GM12878 (cell line): ENCODE results near the gene ZSCAN9. TPM values are rescaled to one million over a fixed set of nuclear protein-coding genes. Genes with fewer than 3 reads are reported as not detected.
A peak's percentile ranks its signal among the peaks of the same experiment; 100 is the strongest.

Experiments
- ATAC-seq: fragments of 200-7000 bp; cut with Tn5 transposase; 3 replicates; pipeline ENCODE4 v1.9.1; 2020; ENCODE audit warnings: mild to moderate bottlenecking, moderate library complexity
- BruUV-seq: library from RNA; stranded (reverse); fragments of 400-500 nt; replicated peaks from 2 replicates; lab custom pipeline; 2021; lab: Mats Ljungman, UMichigan
- CTCF ChIA-PET: fragments of 300-600 bp; sonication (Branson Sonifier 250); formaldehyde crosslinking; extraction: SDS; loops from one replicate; lab custom pipeline; 2021; ENCODE audit warnings: inconsistent platforms; lab: Yijun Ruan, JAX
- POLR2A ChIA-PET: fragments of 350-600 bp; formaldehyde crosslinking; extraction: SDS; loops from one replicate; lab custom pipeline; 2021; ENCODE audit warnings: inconsistent platforms; lab: Charles Lee
- RAD21 ChIA-PET: fragments of 300-600 bp; sonication (Branson Sonifier 250); formaldehyde crosslinking; loops from one replicate; lab custom pipeline; 2023; ENCODE audit warnings: antibody characterized with exemption; ENCODE audit not compliant: unreplicated experiment; lab: Charles Lee
- SMC1A ChIA-PET: fragments of 300-600 bp; sonication (Branson Sonifier 250); formaldehyde crosslinking; loops from one replicate; lab custom pipeline; 2023; ENCODE audit not compliant: unreplicated experiment, uncharacterized antibody; lab: Charles Lee
- DNase-seq: peaks from one replicate; pipeline ENCODE4 v3.0.0-alpha.2; 2011; ENCODE audit warnings: low read depth, low spot score
- FAIRE-seq: peaks from 3 replicates; lab custom pipeline; 2011; peaks lifted over from hg19 to GRCh38; lab: Jason Lieb, UNC
- H2AFZ ChIP-seq: 2 replicates; pipeline ENCODE4 v1.6.0; 2011; ENCODE audit warnings: low read depth, low read length, control low read depth; ENCODE audit not compliant: control insufficient read depth
- H3K27ac ChIP-seq: 2 replicates; pipeline ENCODE4 v1.5.1; 2011; ENCODE audit warnings: control low read depth; ENCODE audit not compliant: control insufficient read depth, insufficient read depth
- H3K27me3 ChIP-seq, 2 experiments: replicated peaks in 1 of 2; 2 replicates each; pipeline versions ENCODE4 v1.6.0 to v1.6.1; 2011; ENCODE audit warnings: low read length in 1 of 2; ENCODE audit not compliant: control insufficient read depth in 2 of 2, insufficient read depth in 2 of 2
- H3K36me3 ChIP-seq, 2 experiments: 2 replicates each; pipeline ENCODE4 v1.5.1; 2011; ENCODE audit warnings: low read length in 1 of 2; ENCODE audit not compliant: control insufficient read depth in 2 of 2, insufficient read depth in 2 of 2
- H3K4me1 ChIP-seq: 2 replicates; pipeline ENCODE4 v1.6.1; 2011; ENCODE audit warnings: mild to moderate bottlenecking, low read length, moderate library complexity, mixed read lengths; ENCODE audit not compliant: control insufficient read depth, insufficient read depth
- H3K4me2 ChIP-seq: 2 replicates; pipeline ENCODE4 v1.6.0; 2011; ENCODE audit warnings: control low read depth; ENCODE audit not compliant: control insufficient read depth, insufficient read depth
- H3K4me3 ChIP-seq: fragments of 200-600 bp; sonication (generic); 2 replicates; pipeline ENCODE4 v1.5.1; 2016
- H3K79me2 ChIP-seq: 2 replicates; pipeline ENCODE4 v1.6.0; 2011; ENCODE audit warnings: low read length; ENCODE audit not compliant: control insufficient read depth, insufficient read depth
- H3K9ac ChIP-seq: 2 replicates; pipeline ENCODE4 v1.8.0; 2011; ENCODE audit warnings: low read length, control low read depth, mixed read lengths; ENCODE audit not compliant: control insufficient read depth, insufficient read depth
- H3K9me3 ChIP-seq: replicated peaks from 3 replicates; pipeline ENCODE4 v1.5.1; 2011; ENCODE audit warnings: mild to moderate bottlenecking, low read length; ENCODE audit not compliant: control insufficient read depth, insufficient read depth
- H4K20me1 ChIP-seq: 2 replicates; pipeline ENCODE4 v1.6.0; 2011; ENCODE audit not compliant: control insufficient read depth, insufficient read depth
- ATF3 ChIP-seq: IDR thresholded peaks from 2 replicates; pipeline ENCODE4 v1.6.1; 2011; ENCODE audit warnings: low read depth, mild to moderate bottlenecking, low read length, moderate library complexity, borderline replicate concordance; ENCODE audit errors: extremely low read depth
- ATF7 ChIP-seq: fragments of 450-650 bp; IDR thresholded peaks from 2 replicates; pipeline ENCODE4 v1.6.1; 2016; ENCODE audit warnings: low read depth, mild to moderate bottlenecking
- EGR1 ChIP-seq, 2 experiments: IDR thresholded peaks; 1 replicate in 1 of 2; 2 replicates in 1 of 2; pipeline ENCODE4 v1.6.1; 2011 to 2012; ENCODE audit warnings: low read depth in 2 of 2, low read length in 2 of 2, borderline replicate concordance in 1 of 2, mild to moderate bottlenecking in 1 of 2, moderate library complexity in 1 of 2
- HSF1 ChIP-seq: fragments of 150-350 bp; IDR thresholded peaks from 2 replicates; pipeline ENCODE4 v1.6.1; 2014; ENCODE audit warnings: mild to moderate bottlenecking, low read depth, low read length
- KAT2A ChIP-seq: conservative IDR thresholded peaks from 2 replicates; pipeline ENCODE4 v1.6.1; 2011; ENCODE audit warnings: low read depth, low read length; ENCODE audit not compliant: control insufficient read depth
- KDM1A ChIP-seq: fragments of 200-600 bp; sonication (generic); IDR thresholded peaks from 2 replicates; pipeline ENCODE4 v1.6.1; 2016; ENCODE audit warnings: borderline replicate concordance
- MEF2B ChIP-seq: fragments of 450-650 bp; IDR thresholded peaks from 2 replicates; pipeline ENCODE4 v1.6.1; 2018; ENCODE audit warnings: mild to moderate bottlenecking, moderate library complexity; ENCODE audit not compliant: partially characterized antibody, poor library complexity, severe bottlenecking
- MXI1 ChIP-seq: fragments of 150-350 bp; IDR thresholded peaks from 2 replicates; pipeline ENCODE4 v1.6.1; 2011; ENCODE audit warnings: low read depth, mild to moderate bottlenecking, inconsistent platforms, low read length, improper control_type of control experiment
- SMAD5 ChIP-seq: IDR thresholded peaks from 2 replicates; pipeline ENCODE4 v1.6.1; 2016; ENCODE audit warnings: antibody characterized with exemption, low read depth
- STAT1 ChIP-seq: fragments of 450-650 bp; conservative IDR thresholded peaks from 2 replicates; pipeline ENCODE4 v1.6.1; 2014; ENCODE audit warnings: antibody characterized with exemption, mild to moderate bottlenecking
- SUPT20H ChIP-seq: IDR thresholded peaks from 2 replicates; pipeline ENCODE4 v1.6.1; 2011; ENCODE audit warnings: low read depth, mild to moderate bottlenecking, low read length, moderate library complexity, borderline replicate concordance; ENCODE audit not compliant: control insufficient read depth
- TCF12 ChIP-seq: IDR thresholded peaks from 2 replicates; pipeline ENCODE4 v1.6.1; 2011; ENCODE audit warnings: low read depth, mild to moderate bottlenecking, low read length
- ZNF24 ChIP-seq: fragments of 450-650 bp; IDR thresholded peaks from 2 replicates; pipeline ENCODE4 v1.6.1; 2017; ENCODE audit warnings: antibody characterized with exemption, mild to moderate bottlenecking
- ZSCAN29 ChIP-seq: fragments of 450-650 bp; IDR thresholded peaks from 2 replicates; pipeline ENCODE4 v1.6.1; 2017; ENCODE audit warnings: mild to moderate bottlenecking, moderate library complexity
- WGBS: methylation state at CpG from one replicate; pipeline ENCODE4 v1.1.6; 2016; ENCODE audit warnings: low lambda C conversion rate; ENCODE audit not compliant: insufficient replicate concordance, insufficient coverage; ENCODE audit errors: missing lambda C conversion rate; 5-methylcytosine and 5-hydroxymethylcytosine counted together
- in situ Hi-C: fragments of 300-500 bp; cut with MboI; formaldehyde crosslinking; loops from 9 replicates; pipeline ENCODE4 v1.14.3; 2018; ENCODE audit warnings: mixed read lengths
- intact Hi-C: fragments of 100-400 bp; cut with micrococcal nuclease; formaldehyde crosslinking; loops from one replicate; pipeline ENCODE4 v1.14.2; 2022; ENCODE audit not compliant: unreplicated experiment
- polyA plus RNA-seq, 11 experiments: library from polyadenylated mRNA; depleted of rRNA in 4 of 11; unstranded in 6 of 11; stranded (reverse) in 5 of 11; fragments of >200 nt; fragmentation: Nextera tagmentation in 4 of 11; fragmentation: Illumina TruSeq in 1 of 11; extraction: Ambion mirVana in 4 of 11; extraction: Trizol in 1 of 11; gene quantifications; 1 replicate in 1 of 11; 2 replicates in 10 of 11; pipeline versions ENCODE4 v1.2.1 to v1.2.3, GENCODE V29; 2011 to 2016; ENCODE audit warnings: inconsistent platforms in 2 of 11, missing spikeins in 2 of 11, low read depth in 1 of 11
- total RNA-seq, 4 experiments: library from RNA; depleted of rRNA in 3 of 4; stranded (reverse); fragments of >200 nt in 3 of 4; fragmentation: Illumina TruSeq in 1 of 4; extraction: Trizol in 1 of 4; gene quantifications; 2 replicates each; pipeline versions ENCODE4 v1.2.1 to v1.2.3, GENCODE V29; 2013 to 2021

Gene ZSCAN9
- total and polyA plus RNA-seq, 10 of the 15 experiments (the other 5 are each of a cell fraction or from before 2014, with no cell fraction given): 8.1 to 28.7 (median 17.4) TPM

GRCh38 chr6:28225056-28225834 is at the start of gene ZSCAN9 (continued):
- TF ChIP-seq ATF3 (no peak), MEF2B (peak; percentile 25), HSF1 (peak; percentile 59; the same call in 1 of the 2 replicates), ZNF24 (peak; percentile 75; the same call in 1 of the 2 replicates), SUPT20H (no peak), TCF12 (peak; percentile 77), KAT2A (no peak), MXI1 (peak; percentile 88)

- no peak for DNase-seq
- no peaks in the 10 kb centered on the region for H3K27me3 ChIP-seq
- 92% methylated on average over 1 of the region's 1 CpG for WGBS
- FAIRE-seq: no peak
- no peak for TF ChIP-seq EGR1 (IDR thresholded peaks at IDR 0.05; ENCODE audit: borderline replicate concordance in 1 of 2, low read depth in 2 of 2, low read length in 2 of 2)
- no peak for TF ChIP-seq SMAD5
- TF ChIP-seq STAT1: no peak
- no peak for TF ChIP-seq KDM1A
- no peak for TF ChIP-seq KAT2A
- no peak for TF ChIP-seq ATF7
- no peak for TF ChIP-seq ZSCAN29
- TF ChIP-seq, all 136 proteins: peak for 0
- in situ Hi-C loops (no loop called here), intact Hi-C loops (no loop called here)
- Histone ChIP-seq H3K4me1 (no peaks in the 10 kb centered on the region), H3K9ac (no peak overlapping the region), H3K27ac (no peak overlapping the region), H3K36me3 (no peaks in the 10 kb centered on the region), H3K4me2 (no peak overlapping the region), H3K4me3 (no peak overlapping the region), H3K79me2 (no peaks in the 10 kb centered on the region), H2AFZ (no peak overlapping the region), H4K20me1 (no peaks in the 10 kb centered on the region), H3K9me3 (no peaks in the 10 kb centered on the region; the same call in 2 of the 3 replicates)
- BruUV-seq: no TSS peak
- SMC1A ChIA-PET: no interaction called here
- ATAC-seq: no peak
- CTCF ChIA-PET: no interaction called here
- RAD21 ChIA-PET: no interaction called here
- POLR2A ChIA-PET: no interaction called here
Observed at GRCh38 chr6:28176373-28176772, 48.7 kb upstream of the ZSCAN9 start.
